ENCODE results near the gene UBAP1L.
"Not testable (repeated sequence)": the region's sequence is repeated elsewhere in the genome, so short reads cannot be mapped to it uniquely, and the experiment has no call there.

The UBAP1L gene

GRCh38 chr15:65083262-65083701 is 31.7 kb downstream of the UBAP1L start:
- no peak for DNase-seq

- no peak for DNase-seq
Measured at GRCh38 chr15:65082303-65082953, 32.6 kb downstream of the UBAP1L start.

DNA sequence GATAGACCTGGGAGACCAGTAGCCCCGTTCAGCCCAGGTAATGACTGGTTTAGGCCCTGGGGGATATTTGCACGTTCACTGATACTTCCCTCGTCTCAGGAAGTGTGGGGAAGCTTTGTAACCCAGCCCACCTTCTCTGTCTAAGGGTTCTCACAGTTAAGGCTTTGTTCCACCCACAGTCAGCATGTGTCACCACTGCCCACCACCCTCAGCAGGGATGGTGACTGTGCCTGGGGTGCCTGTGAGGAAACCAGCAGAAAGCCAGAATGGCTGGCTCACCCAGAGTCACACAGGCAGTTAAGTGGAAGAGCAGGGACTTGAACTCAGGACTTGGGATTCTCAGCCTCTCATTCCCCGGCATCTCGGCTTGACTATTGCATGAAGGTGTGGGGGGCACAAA is 33.2 kb downstream of the UBAP1L start:
- no peak for DNase-seq

DNA sequence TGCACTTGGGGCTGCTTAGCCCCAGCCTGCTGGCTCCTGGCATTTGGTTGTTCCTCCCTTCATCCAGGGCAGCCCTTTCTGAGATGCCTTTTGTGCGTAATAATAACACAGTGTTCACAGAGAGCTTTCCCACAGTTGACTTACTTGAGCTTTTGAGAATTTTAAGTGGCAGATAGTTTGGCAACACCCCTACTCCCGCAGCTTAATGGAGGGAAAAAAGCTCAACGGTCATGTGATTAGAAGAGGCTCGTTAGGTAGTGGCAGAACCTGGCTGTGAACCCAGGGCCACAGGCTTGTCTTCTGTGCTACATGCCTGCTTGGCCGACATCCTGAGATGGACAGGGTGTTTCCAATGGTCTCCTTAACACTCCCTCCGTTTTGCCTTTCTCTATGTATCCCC is 33.7 kb downstream of the UBAP1L start:
- no peak for DNase-seq

DNA sequence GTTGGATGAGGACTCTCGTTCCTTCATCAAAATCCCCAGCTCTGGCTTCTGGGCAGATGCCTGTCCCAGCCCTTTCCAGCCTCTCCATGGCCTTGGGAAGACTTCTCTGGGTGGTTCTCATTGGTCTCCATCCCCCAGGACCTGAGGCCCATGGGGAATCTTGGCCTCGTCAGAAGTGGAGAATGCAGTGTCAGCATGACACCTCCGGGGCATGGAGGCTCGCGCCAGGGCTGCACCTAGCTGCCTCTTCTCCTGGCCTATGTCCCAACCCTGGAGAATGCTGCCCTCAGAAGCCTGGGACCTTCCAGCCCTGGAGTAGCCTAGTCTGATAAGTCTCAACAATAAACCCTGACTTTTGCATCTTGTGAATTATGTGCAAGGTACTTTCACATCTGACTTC is 35.4 kb downstream of the UBAP1L start:
- no peak for DNase-seq

GRCh38 chr15:65077981-65078352 is 37.0 kb downstream of the UBAP1L start:
- DNase-seq = peak; percentile 21 to 34

- DNase-seq = no peak
Measured at GRCh38 chr15:65077291-65077980, 37.6 kb downstream of the UBAP1L start.

DNA sequence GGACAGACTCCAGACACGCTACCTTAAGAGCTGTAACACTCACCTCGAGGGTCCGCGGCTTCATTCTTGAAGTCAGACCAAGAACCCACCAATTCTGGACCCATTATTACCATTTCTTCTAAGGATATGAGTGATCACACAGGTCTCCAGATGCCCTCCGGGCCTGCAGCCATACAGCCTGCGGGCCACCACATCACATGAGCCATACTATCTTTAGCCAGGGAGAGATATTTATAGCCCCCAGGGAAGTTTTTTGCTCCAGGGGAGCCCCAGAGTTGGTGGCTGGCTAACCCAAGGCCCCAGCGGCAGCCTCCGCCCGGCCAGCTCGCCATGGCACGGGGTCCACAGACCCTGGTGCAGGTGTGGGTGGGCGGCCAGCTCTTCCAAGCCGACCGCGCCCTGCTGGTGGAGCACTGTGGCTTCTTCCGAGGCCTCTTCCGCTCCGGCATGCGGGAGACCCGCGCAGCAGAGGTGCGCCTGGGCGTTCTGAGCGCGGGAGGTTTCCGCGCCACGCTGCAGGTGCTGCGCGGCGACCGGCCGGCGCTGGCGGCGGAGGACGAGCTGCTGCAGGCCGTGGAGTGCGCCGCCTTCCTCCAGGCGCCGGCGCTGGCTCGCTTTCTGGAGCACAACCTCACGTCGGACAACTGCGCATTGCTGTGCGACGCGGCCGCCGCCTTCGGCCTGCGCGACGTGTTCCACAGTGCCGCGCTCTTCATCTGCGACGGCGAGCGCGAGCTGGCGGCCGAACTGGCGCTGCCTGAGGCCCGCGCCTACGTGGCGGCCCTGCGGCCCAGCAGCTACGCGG is 38.3 kb downstream of the UBAP1L start, which contains the start of gene KBTBD13:
TSS of gene KBTBD13 (plus strand) at position 261 of the 805 bp plus-strand sequence. CDS start at position 331, 70 bp downstream.
- DNase-seq = no peak

DNA sequence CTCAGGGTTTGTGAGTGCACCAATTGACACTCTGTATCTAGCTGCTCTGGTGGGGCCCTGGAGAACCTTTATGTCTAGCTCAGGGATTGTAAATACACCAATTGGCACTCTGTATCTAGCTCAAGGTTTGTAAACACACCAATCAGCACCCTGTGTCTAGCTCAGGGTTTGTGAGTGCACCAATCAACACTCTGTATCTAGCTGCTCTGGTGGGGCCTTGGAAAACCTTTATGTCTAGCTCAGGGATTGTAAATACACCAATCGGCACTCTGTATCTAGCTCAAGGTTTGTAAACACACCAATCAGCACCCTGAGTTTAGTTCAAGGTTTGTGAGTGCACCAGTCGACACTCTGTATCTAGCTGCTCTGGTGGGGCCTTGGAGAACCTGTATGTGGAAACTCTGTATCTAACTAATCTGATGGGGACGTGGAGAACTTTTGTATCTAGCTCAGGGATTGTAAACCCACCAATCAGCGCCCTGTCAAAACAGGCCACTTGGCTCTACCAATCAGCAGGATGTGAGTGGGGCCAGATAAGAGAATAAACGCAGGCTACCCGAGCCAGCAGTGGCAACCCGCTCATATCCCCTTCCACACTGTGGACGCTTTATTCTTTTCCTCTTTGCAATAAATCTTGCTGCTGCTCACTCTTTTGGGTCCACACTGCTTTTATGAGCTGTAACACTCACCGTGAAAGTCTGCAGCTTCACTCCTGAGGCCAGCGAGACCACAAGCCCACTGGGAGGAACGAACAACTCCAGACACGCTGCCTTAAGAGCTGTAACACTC is 39.2 kb downstream of the UBAP1L start:
- not testable (repeated sequence) for DNase-seq

GRCh38 chr15:65074946-65075345 is 40.1 kb downstream of the UBAP1L start:
- not testable (repeated sequence) for DNase-seq

GRCh38 chr15:65072617-65073016 is 42.4 kb downstream of the UBAP1L start:
- no peak for DNase-seq

DNA sequence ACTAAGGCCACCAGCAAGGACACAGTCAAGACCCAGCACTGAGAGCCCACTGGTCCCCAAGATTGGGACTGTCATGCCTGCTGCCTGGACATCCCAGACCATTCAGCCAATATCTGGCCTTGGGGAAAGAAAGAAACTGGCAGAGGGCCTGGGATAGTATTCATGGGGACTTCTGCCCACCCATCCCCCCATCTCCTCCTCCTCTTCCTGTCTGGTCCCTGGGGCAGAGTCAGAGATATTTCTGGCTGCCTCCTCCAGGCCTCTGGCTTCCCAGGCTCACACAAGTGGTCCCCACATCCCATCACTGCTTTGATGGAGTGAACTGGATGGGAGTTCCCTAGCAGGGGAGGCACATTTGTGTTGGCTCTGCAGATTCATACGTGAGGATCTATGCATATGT is 43.0 kb downstream of the UBAP1L start:
- DNase-seq = no peak

DNA sequence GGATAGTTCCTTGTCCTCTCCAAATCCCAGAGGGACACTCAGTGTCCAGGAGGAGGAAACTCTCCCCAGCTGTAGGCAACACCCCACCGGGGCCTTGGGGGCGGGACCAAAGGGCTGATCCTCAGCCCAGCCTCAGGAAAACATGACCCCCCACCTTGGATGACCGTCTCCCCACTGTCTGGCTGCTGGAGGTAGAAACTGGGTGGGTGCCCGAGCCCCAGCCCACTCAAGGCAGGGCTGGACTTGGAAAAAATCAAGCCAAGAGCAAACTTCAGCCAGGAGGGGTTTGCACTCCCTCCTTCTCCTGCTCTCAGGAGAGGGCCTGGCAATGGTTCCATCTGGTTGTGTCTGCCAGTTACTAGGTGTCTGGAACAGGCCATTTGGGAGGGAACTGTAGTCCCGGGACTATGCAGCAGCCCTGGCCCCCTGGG is 43.6 kb downstream of the UBAP1L start:
- DNase-seq = no peak

DNA sequence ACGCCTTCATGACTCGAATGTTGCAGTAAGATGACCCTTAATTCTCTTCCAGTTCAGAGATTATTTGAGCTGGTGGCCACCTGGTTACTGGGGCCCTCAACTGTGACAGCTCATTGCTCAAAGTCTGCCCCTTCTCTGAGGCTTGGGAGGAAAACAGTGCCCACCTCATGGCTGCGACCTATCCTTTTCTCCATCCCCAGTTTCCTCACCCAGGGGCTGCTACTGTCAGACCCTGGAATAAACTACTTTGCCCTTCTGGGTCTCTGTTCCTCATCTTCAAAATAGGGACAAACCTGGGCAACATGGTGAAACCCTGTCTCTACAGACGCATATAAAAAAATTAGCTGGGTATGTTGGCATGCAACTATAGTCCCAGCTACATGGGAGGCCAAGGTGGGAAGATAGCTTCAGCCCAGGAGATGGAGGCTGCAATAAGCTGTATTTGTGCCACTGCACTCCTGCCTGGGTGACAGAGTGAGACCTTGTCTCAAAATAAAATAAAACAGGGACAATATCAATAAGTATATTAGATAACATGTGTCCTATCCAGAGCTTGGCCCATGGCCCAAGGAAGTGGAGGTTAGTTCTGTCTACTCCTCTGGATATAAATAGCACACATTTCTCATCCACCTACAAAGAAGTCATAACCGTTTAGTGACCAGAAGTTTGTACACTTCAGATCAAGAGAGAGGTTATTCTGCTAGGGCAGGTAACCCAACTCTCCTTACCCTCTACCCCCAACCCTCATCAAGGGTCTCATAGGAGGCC is 45.0 kb downstream of the UBAP1L start:
- no peak for DNase-seq

GRCh38 chr15:65069179-65069578 is 45.8 kb downstream of the UBAP1L start:
- no peak for DNase-seq

GRCh38 chr15:65068403-65068788 is 46.6 kb downstream of the UBAP1L start:
- no peak for DNase-seq

DNA sequence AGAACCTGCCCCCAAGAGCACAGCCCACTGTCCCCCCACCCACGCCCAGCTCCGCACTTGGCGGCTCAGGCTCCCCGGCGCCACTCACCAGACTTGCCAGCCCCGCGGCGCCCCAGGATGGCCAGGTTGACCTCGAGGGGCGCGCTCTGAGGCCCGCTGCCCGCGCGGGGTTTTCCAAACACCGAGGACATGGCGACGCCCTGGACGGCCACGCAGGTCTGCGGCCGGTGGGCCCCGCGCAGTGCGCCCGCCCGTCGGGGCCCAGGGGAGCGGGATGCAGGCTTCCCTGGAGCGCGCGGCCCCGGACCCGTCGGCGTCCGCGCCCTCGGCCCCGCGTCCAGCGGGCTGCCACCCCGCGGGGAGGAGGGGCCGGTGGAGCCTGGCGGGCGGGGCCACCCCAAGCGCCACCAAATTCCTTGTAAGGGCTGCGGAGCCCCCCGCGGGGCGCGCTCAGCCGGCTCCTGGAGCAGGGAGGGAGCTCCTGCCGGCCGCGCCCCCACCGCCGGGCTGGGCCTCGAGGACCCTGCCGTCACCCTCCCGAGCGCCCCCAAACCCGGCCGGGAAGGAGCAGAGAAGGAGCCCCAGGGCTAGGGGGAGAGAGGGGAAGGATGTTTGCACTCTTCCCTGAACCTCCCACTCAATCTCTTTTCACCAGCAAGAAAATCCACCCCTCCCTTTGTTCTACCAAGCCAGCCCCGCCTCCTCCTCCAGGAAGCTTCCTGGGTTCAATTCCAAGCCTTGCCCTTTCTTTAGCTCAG is 47.2 kb downstream of the UBAP1L start, which contains the start of gene RASL12:
TSS of gene RASL12 (minus strand) at position 347 of the 758 bp plus-strand sequence. CDS start at position 191, 156 bp downstream.
- DNase-seq = no peak

DNA sequence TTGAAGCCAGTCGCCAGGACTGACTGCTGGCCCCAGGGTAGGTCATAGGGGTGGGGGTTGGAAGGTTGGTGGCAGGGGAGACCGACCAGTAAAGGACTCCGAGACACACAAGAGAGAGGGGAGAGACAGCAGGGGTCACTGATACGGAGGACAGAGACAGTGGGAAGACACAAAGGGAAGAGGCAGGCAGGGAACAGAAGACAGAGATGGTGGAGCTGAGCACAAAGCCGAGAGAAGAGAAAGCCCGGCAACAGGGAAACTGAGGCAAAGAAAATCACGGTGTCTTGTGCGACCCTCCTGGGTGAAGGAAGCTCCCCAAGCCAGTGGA is 47.7 kb downstream of the UBAP1L start:
- DNase-seq = no peak

- DNase-seq = no peak
Measured at GRCh38 chr15:65066635-65067316, 48.2 kb downstream of the UBAP1L start.

DNA sequence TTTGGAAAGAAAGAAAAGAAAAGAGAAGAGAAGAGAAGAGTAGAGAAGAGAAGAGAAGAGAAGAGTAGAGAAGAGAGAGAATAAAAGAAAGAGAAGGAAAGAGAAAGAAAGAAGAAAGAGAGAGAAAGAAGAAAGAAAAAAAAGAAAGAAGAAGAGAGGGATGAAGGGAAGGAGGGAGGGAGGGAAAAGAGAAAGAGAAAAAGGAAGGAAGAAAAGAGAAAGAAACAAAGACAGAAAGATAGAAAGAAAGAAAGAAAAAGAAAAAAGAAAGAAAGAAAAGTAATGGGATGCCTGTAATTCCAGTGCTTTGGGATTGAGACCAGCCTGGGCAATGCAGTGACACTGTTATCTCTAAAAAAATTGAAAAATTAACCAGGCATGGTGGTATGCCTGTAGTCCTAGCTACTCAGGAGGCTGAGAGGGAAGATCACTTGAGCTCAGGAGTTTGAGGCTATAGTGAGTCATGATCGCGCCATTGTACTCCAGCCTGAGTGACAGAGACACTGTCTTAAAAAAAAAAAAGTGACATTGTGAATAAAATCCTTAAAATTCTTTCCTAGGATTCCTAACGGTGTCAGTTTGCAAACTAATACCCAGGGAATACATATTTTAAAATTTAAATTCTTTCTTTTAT is 48.9 kb downstream of the UBAP1L start:
- no peak for DNase-seq
